Activated T-cell treated with anti-CD3 and anti-CD28 coated beads, Interleukin-2, amount 50 U/mL, for 24 hours (primary cell): ENCODE measurements around the gene MAD1L1.
"Not testable (repeated sequence)": the region's sequence is repeated elsewhere in the genome, so short reads cannot be mapped to it uniquely, and the experiment has no call there.

Experiments used
- DNase-seq: peaks from one replicate; pipeline ENCODE4 v3.0.0-alpha.2; 2020
- H3K27ac Mint-ChIP-seq: 2 replicates; pipeline ENCODE4 v1.8.0; 2020; ENCODE audit warnings: mild to moderate bottlenecking, mixed read lengths
- H3K27me3 Mint-ChIP-seq: 2 replicates; pipeline ENCODE4 v1.8.0; 2020; ENCODE audit warnings: mixed read lengths
- H3K36me3 Mint-ChIP-seq: 2 replicates; pipeline ENCODE4 v1.8.0; 2020; ENCODE audit warnings: low read depth, mixed read lengths
- H3K4me1 Mint-ChIP-seq: 2 replicates; pipeline ENCODE4 v1.8.0; 2020; ENCODE audit warnings: low read depth, mixed read lengths
- H3K4me3 Mint-ChIP-seq: 2 replicates; pipeline ENCODE4 v1.8.0; 2020; ENCODE audit warnings: mild to moderate bottlenecking, moderate library complexity, mixed read lengths
- H3K9me3 Mint-ChIP-seq: 2 replicates; pipeline ENCODE4 v1.8.0; 2020; ENCODE audit warnings: mixed read lengths

MAD1L1 gene

DNA sequence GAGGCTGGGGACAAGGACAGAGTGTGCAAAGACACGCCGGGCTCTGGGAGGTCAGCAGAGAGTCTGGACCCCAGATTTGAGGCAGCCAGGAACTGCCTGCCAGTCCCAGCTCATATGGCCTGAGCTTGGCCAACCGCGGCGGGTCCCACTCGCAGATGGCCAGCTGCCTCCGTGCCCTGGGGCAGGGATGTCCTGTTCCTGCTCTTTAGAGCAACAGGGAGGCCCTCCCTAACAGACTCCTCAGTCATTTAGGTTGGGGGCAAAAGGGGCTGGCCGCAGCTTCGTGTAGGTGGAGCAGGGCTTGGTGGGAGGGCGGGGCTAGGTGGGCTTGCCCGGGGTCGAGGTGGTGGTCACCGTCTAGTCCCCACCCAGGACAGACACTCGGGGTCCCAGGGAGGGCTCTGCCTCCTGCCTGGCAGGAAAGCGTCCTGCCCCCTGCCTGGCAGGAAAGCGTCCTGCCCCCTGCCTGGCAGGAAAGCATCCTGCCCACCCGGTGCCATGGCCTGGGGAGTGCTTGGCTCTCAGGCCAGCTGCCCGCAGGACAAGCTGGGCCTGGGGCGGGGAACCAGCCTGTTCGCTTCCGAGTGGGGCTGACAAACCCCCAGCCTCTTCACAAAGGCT, 393.7 kb downstream of the MAD1L1 start:
- DNase-seq, H3K4me1 Mint-ChIP-seq, H3K27me3 Mint-ChIP-seq, H3K27ac Mint-ChIP-seq, H3K9me3 Mint-ChIP-seq, H3K4me3 Mint-ChIP-seq: not testable (repeated sequence)
- H3K36me3 Mint-ChIP-seq = peaks cover 49% of the 10 kb centered on the region

DNA sequence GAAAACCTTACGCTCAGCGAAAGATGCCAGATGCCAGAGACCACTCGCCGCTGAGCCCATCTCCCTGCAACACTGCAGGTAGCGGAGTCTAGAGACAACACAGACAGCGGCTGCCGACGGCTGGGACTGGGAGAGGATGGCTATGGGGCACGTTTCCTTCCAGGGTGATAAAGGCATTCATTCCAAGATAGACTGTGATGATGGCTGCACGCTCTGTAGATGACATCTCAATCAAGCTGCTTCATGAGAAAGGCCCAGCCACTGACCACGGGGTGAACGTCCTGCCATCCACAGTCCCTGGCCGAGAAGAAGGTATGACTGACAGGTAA, 394.2 kb downstream of the MAD1L1 start:
- not testable (repeated sequence) for H3K4me1 Mint-ChIP-seq, DNase-seq, H3K4me3 Mint-ChIP-seq, H3K9me3 Mint-ChIP-seq, H3K27me3 Mint-ChIP-seq, H3K27ac Mint-ChIP-seq
- H3K36me3 Mint-ChIP-seq = peaks cover 51% of the 10 kb centered on the region

DNA sequence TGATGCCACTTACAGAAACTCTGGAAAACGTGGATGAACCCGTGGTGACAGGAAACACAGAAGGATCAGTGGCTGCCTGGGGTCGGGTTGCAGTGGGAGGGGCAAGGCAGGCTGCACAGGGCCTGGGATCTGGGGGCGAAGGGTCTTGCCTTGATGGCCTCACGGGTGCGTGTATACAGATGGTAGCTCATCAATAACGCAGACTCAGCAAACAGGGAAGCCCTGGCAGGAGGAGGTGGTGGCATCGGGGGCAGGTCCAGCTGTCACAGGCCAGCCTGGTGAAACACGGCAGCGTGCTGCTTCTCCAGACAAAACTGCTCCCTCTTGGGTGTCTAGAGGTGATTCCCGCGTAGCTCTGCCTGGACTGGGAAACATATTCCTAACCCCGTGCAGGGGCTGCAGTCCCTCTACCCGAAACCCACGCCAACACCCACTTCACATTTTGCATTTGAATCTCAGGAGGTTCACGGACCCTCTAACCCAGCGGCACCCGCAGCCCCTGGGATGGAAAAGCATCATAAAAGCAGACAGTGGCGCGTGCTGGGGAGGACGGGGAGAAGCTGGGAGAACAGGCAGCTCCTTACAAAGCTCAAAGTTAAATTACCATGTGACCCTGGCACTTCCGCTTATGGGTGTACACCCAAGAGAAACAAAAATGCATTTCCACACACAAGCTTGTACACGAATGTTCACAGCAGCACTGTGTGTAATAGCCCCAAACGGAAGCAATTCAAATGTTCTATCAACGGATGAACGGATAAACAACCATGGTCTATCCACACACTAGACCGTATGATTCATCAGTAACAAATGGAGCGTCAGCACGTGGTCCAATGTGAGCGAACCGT, 394.8 kb downstream of the MAD1L1 start:
- not testable (repeated sequence) for H3K27me3 Mint-ChIP-seq, H3K9me3 Mint-ChIP-seq, DNase-seq, H3K4me3 Mint-ChIP-seq, H3K4me1 Mint-ChIP-seq, H3K27ac Mint-ChIP-seq
- H3K36me3 Mint-ChIP-seq = peaks cover 50% of the 10 kb centered on the region

DNA sequence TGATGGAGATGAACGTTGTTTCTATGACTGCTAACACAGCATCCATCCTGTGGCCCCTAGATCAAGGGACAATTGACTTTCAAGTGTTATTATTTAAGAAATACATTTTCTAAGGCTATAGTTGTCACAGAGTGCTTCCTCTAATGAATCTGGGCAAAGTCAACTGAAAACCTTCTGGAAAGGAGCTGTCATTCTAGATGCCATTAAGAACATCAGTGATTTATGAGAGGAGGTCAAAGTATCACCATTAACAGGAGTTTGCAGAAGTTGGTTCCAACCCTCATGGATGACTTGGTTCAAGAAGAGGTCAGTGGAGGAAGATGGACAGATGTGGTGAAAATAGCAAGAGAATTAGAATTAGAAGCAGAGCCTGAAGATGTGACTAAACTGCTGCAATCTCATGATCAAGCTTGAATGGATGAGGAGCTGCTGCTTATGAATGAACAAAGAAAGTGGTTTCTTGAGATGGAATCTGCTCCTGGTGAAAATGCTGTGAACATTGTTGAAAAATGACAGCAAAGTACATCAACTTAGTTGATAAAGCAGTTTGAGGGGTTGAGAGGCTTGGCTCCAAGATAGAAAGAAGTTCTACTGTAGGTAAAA, 400.7 kb downstream of the MAD1L1 start:
- H3K27ac Mint-ChIP-seq, H3K4me1 Mint-ChIP-seq, H3K4me3 Mint-ChIP-seq, DNase-seq, H3K27me3 Mint-ChIP-seq: not testable (repeated sequence)
- peaks cover 11% of the 10 kb centered on the region for H3K9me3 Mint-ChIP-seq
- peaks cover 43% of the 10 kb centered on the region for H3K36me3 Mint-ChIP-seq

DNA sequence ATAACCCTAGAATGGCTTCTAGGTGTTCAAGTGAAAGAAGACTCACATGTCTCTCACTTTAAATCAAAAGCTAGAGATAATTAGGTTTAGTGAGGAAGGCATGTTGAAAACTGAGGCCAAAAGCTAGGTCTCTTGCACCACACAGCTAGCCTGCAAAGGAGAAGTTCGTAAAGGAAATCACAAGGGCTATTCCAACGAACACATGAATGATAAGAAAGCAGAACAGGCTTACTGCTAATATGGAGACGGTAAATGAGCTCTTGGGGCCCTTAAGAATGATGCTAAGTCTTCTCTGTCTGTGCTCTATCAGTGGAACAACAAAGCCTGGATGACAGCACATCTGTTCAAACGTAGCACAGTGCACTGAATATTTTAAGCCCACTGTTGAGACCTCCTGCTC, 401.3 kb downstream of the MAD1L1 start:
- Mint-ChIP-seq H3K9me3 (peaks cover 11% of the 10 kb centered on the region), H3K36me3 (peaks cover 38% of the 10 kb centered on the region)
- not testable (repeated sequence) for H3K27me3 Mint-ChIP-seq, H3K4me1 Mint-ChIP-seq, H3K27ac Mint-ChIP-seq, H3K4me3 Mint-ChIP-seq, DNase-seq

DNA sequence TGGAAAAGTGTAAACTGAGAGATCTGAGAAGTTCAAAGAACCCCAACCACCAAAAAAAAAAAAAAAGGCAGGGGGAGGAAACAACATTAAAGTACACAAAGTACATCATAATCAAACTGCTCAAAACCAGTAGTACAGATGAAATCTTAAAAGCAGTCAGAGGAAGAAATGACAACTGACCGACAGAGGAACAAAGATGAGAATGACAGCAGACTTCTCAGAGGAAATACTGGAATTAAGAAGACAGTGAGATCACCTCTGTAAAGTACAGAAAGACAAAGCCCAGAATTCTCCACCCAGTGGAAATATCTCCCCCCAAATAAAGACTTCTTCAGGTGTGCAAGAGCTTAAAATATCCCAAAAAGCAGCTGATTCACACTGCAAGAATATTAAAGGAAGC, 403.1 kb downstream of the MAD1L1 start:
- H3K4me3 Mint-ChIP-seq, H3K27me3 Mint-ChIP-seq, H3K27ac Mint-ChIP-seq, DNase-seq, H3K9me3 Mint-ChIP-seq: not testable (repeated sequence)
- peaks cover 13% of the 10 kb centered on the region for H3K4me1 Mint-ChIP-seq
- peaks cover 28% of the 10 kb centered on the region for H3K36me3 Mint-ChIP-seq

DNA sequence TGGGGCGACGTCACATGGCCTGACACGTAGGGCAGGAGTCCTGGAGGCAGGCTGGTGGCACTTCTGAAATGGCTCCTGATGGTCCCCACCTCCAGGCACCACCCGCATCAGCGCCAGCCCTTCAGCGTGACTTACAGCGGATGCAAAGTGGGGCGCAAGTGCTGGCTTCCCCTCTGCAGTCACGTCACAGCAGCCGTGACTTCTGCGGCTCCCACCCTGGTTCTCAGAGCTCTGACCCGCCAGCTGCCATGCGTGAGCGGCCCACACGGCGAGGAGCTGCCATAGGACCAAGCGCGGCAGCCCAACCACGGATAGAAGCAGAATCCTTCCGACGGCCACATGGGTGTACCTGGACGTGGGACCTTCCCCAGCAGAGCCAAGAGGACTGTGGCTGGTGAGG, 403.6 kb downstream of the MAD1L1 start:
- Mint-ChIP-seq H3K4me3 (no peak overlapping the region), H3K9me3 (peaks cover 4% of the 10 kb centered on the region), H3K36me3 (peaks cover 25% of the 10 kb centered on the region), H3K27ac (no peak overlapping the region), H3K4me1 (peaks cover 19% of the 10 kb centered on the region), H3K27me3 (no peaks in the 10 kb centered on the region)
- DNase-seq = no peak

DNA sequence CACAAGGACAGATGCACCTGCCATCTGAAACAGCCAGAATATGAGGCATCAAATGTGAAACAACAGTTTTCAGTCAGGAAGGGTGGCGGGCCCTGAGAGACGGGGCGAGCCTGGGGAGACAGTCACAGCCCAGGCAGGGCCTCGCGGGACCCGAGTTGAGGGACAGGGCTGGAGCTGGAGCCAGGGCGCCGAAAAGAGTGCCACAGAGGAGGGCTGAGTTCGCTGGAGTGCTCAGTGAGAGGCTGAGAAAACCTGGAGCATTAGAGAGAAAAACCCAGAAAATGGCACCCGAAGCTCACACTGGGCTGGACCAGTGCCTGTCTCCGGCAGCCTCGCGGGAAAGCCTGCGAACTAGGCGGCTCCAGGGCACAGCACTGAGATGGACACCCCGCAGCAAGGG, 404.6 kb downstream of the MAD1L1 start:
- peaks cover 26% of the 10 kb centered on the region for H3K4me1 Mint-ChIP-seq
- H3K27me3 Mint-ChIP-seq, H3K9me3 Mint-ChIP-seq, H3K4me3 Mint-ChIP-seq, DNase-seq, H3K27ac Mint-ChIP-seq: not testable (repeated sequence)
- peaks cover 21% of the 10 kb centered on the region for H3K36me3 Mint-ChIP-seq

DNA sequence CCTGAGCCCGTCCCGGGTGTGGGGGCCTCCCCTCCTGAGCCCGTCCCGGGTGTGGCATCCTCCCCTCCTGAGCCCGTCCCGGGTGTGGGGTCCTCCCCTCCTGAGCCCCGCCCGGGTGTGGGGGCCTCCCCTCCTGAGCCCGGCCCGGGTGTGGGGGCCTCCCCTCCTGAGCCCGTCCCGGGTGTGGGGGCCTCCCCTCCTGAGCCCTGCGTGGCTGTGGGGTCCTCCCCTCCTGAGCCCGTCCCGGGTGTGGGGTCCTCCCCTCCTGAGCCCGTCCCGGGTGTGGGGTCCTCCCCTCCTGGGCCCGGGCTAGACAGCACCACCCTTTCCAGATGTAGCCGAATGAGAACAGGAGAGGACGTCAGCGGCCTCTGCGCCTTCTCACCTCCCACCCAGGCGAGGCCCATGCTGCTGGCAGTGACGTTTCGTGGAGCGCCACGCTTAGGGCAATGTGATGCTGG, 405.2 kb downstream of the MAD1L1 start:
- H3K27me3 Mint-ChIP-seq, H3K27ac Mint-ChIP-seq, H3K9me3 Mint-ChIP-seq, DNase-seq, H3K4me3 Mint-ChIP-seq: not testable (repeated sequence)
- peaks cover 16% of the 10 kb centered on the region for H3K36me3 Mint-ChIP-seq
- H3K4me1 Mint-ChIP-seq = peaks cover 31% of the 10 kb centered on the region

DNA sequence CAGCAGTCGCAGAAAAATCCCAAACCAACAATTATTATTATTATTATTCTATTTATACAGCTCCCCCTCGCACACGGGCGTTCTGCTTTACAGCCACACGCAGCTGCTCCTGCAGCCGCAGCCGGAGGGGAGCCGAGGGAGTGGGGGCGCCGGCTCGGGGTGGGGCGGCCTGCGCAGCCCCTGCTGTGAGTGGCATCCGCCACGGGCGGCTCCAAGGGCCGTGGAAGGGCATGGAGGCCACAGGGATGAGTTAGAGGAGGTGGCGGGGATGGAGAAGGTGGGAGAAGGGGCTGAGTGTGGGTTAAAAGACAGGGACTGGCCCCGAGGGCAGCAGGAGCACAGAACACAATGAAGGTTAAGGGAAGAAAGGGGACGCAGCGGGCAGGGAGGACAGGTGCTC, 405.8 kb downstream of the MAD1L1 start:
- peaks cover 16% of the 10 kb centered on the region for H3K36me3 Mint-ChIP-seq
- H3K27ac Mint-ChIP-seq, H3K27me3 Mint-ChIP-seq, DNase-seq, H3K4me3 Mint-ChIP-seq, H3K9me3 Mint-ChIP-seq: not testable (repeated sequence)
- peaks cover 32% of the 10 kb centered on the region for H3K4me1 Mint-ChIP-seq

DNA sequence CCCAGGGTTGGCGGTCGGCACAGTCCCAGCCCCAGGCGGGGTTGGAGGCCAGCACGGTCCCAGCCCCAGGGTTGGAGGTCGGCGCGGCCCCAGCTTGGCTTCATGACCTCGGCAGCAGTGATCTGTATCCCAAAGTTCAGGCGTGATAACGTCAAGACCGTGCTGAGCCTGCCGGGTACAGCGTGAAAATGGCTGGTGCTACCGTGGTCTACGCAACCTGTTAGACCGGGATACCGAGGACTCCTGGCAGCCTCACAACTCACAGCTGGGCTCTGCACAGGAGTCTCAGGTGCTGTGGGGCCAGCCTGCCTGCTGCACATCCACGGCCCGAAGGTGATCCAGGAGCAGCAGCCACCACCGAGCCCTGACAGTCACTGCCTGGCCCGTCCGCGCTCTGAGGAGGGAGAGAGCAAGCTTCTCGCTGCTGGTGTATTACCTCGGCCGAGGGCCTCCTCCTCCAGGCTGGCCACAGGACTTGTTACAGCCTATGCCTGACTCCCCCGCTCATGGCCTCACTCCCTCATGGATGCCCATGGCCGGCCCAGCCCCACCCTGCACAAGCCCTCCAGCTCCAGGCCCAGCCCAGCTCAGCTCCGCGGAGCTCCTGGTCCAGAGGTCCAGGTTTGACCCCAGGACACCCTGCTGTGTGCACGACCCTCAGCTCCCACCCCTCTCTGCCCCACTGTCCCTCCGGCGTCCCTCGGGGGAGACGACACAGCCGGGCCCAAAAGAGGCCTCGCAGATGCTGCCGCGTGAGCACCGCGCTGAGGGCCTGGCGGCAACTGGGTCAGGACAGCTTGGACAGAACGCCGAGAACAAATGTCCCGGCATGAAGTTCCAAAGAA, 406.6 kb downstream of the MAD1L1 start:
- Mint-ChIP-seq H3K4me1 (peaks cover 38% of the 10 kb centered on the region), H3K27me3 (no peaks in the 10 kb centered on the region), H3K4me3 (no peak overlapping the region), H3K27ac (no peak overlapping the region), H3K36me3 (peaks cover 15% of the 10 kb centered on the region), H3K9me3 (peaks cover 4% of the 10 kb centered on the region)
- peak; percentile 28 for DNase-seq

DNA sequence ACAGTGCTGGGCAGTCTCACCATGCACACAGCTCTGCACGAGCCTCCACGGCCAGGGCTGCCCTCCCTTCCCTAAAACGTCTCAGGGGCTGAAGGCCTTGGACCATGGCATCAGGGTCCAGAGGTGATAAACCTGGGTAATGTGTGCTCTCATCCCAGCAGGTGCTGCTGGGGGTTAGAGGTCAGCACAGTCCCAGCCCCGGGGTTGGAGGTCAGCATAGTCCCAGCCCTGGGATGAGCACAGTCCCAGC, 407.2 kb downstream of the MAD1L1 start:
- H3K27me3 Mint-ChIP-seq, H3K4me3 Mint-ChIP-seq, H3K9me3 Mint-ChIP-seq, H3K27ac Mint-ChIP-seq: not testable (repeated sequence)
- DNase-seq = peak; percentile 27
- peaks cover 39% of the 10 kb centered on the region for H3K4me1 Mint-ChIP-seq
- peaks cover 14% of the 10 kb centered on the region for H3K36me3 Mint-ChIP-seq

DNA sequence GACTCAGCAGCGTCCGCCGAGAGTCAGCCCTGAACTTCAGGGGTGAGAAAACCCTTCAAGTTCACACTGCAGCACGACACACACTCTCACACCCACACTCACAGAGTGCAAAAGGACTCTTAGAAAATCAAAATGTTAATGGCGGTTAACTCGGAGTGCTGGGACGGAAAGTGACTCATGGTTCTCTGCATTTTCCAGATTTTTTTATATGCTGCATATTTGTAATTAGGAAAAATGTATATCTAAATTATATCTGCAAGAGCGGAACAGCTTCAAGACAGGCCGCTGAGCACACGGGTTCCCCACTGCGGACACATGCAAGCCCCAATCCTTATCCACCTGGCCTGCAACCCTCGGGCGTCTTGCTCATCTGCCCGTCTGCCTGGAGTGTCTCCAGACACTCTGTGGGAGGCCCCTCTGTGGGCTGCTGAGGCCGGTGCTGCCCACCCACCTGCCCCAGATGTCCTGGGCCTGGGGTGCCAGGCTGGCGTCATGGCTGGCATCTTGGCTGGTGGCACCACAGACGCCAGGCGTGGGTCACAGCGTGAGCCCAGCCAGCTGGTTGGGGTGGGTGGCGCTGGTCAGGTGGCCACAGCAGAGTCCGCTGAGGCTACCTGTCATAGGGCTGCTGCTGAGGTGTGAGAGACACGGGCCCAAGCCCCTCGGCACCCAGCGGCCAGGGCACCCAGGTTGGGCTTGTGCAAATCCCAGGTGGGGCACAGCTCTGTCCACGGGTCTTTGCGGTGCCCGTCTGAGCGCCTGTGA, 407.7 kb downstream of the MAD1L1 start:
- Mint-ChIP-seq H3K27ac (peak overlapping the region; percentile 79), H3K4me1 (peaks cover 42% of the 10 kb centered on the region), H3K36me3 (peaks cover 13% of the 10 kb centered on the region), H3K4me3 (peak overlapping the region; percentile 48)
- H3K9me3 Mint-ChIP-seq, H3K27me3 Mint-ChIP-seq: not testable (repeated sequence)
- peak; percentile 35 for DNase-seq

DNA sequence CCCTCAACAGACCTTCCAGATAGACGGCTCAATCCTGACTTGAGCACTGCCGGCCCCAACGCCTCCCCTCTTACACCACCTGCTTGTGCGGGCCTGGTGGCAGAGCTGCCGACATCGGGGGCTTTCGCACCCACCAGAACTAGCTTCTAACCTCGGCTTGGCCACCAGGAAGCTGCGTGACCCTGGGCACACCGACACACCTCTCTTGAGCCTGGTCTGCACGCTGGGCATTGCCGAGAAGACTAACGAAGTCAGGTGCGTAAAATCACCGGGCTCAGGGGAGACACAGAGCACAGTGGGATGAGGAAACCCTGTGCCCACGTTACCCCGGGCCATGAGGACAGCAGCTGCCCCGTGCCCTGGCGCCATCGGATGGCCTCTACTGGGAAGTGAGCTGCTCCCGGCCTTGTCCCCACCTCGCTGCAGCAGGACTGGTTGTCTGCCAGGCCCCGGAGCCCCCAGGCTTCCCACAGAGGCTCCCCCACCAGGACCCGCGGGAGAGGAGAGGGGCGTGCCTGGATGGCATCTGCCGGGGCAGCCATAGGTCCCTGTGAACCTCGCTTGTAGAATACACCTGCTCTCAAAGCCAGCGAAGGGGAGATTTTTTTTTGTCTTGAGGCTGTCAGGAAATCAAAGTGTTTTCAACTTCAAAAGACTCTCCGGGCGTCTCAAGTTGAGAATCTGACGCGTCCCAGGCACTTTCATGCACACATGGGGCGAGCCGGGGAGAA, 408.4 kb downstream of the MAD1L1 start:
- H3K9me3 Mint-ChIP-seq, H3K27me3 Mint-ChIP-seq, H3K36me3 Mint-ChIP-seq: not testable (repeated sequence)
- Mint-ChIP-seq H3K27ac (peak overlapping the region; percentile 79), H3K4me1 (peaks cover 49% of the 10 kb centered on the region), H3K4me3 (peak overlapping the region; percentile 48)
- peak; percentile 65 for DNase-seq
